Heart right ventricle (tissue), 16 donors: ENCODE results near the gene ATXN3. TPM values are rescaled to one million over a fixed set of nuclear protein-coding genes. Genes with fewer than 3 reads are reported as not detected.

Source experiments
- ATAC-seq, 8 donors: fragments of 200-7000 bp; cut with Tn5 transposase; one replicate each; pipeline ENCODE4 v1.9.1; 2020; ENCODE audit warnings: mild to moderate bottlenecking in 8 of 8, moderate library complexity in 8 of 8, moderate number of reproducible peaks in 1 of 8
- DNase-seq, 2 donors: peaks; one replicate each; pipeline ENCODE4 v3.0.0-alpha.2; 2020
- H3K27ac ChIP-seq, 10 donors: fragments of 200-600 bp; sonication (generic) in 2 of 10; one replicate each; pipeline versions ENCODE4 v1.5.0 to v1.8.0; 2020 to 2022; ENCODE audit warnings: mild to moderate bottlenecking in 3 of 10
- H3K27me3 ChIP-seq, 7 donors: fragments of 200-600 bp; one replicate each; pipeline ENCODE4 v1.8.0; 2021 to 2022; ENCODE audit warnings: mild to moderate bottlenecking in 2 of 7
- H3K36me3 ChIP-seq, 9 donors: fragments of 200-600 bp; sonication (generic) in 1 of 9; one replicate each; pipeline versions ENCODE4 v1.5.0 to v1.8.0; 2020 to 2022; ENCODE audit warnings: mild to moderate bottlenecking in 2 of 9
- H3K4me1 ChIP-seq, 9 donors: fragments of 200-600 bp; sonication (generic) in 1 of 9; one replicate each; pipeline versions ENCODE4 v1.5.0 to v1.8.0; 2020 to 2022; ENCODE audit warnings: mild to moderate bottlenecking in 4 of 9
- H3K4me3 ChIP-seq, 10 donors: fragments of 200-600 bp; sonication (generic) in 2 of 10; one replicate each; pipeline versions ENCODE4 v1.5.0 to v1.8.0; 2020 to 2022; ENCODE audit warnings: mild to moderate bottlenecking in 7 of 10, moderate library complexity in 2 of 10
- H3K9me3 ChIP-seq, 11 donors: fragments of 200-600 bp in 10 of 11; sonication (generic) in 2 of 11; one replicate each; pipeline versions ENCODE4 v1.5.0 to v1.8.0; 2013 to 2022; ENCODE audit warnings: mild to moderate bottlenecking in 2 of 11, control low read depth in 1 of 11, moderate library complexity in 1 of 11
- CTCF ChIP-seq, 9 donors: fragments of 200-600 bp; sonication (generic) in 2 of 9; IDR thresholded peaks; one replicate each; pipeline versions ENCODE4 v1.5.0 to v1.8.0; 2021 to 2022; ENCODE audit warnings: antibody characterized with exemption in 9 of 9, mild to moderate bottlenecking in 5 of 9, moderate library complexity in 1 of 9
- WGBS, 2 donors: extraction: QIAGEN DNeasy Blood & Tissue Kit; methylation state at CpG; one replicate each; pipeline ENCODE4 v1.1.7; 2013; ENCODE audit warnings: inconsistent platforms in 1 of 2; 5-methylcytosine and 5-hydroxymethylcytosine counted together
- intact Hi-C, 10 donors: fragments of 100-400 bp; cut with DNase I; formaldehyde crosslinking; loops; one replicate each; pipeline versions ENCODE4 v1.11.1 to v1.14.2; 2022
- polyA plus RNA-seq, 2 donors: library from polyadenylated mRNA; stranded (reverse); fragments of 200-250 nt; gene quantifications; one replicate each; pipeline ENCODE4 v1.2.3, GENCODE V29; 2013
- total RNA-seq, 10 donors: library from RNA; stranded (reverse); fragmentation: NEBNext Ultra II Directional in 3 of 10; extraction: Animal tissue kit (Norgen Biotek cat#: 25700) in 3 of 10; gene quantifications; one replicate each; pipeline versions ENCODE4 v1.2.1 to v1.2.4, GENCODE V29; 2021 to 2023
- donor health status: Arrhythmogenic right ventricular cardiomyopathy.
- donor health status: ischemic (EF 13 %, LVEDD 7.1; RV severe dilation, severe dysfunction).
- donor health status: healthy with polysubstance abuse.
- donor health status: DM: no; HTN: yes; CAD: no.
- donor health status: DM: no; HTN: no; CAD: no.
- donor health status: ischemic (EF 25% LVEDD 6.9; RV normal size, moderate dysfunction).
- donor health status: ischemic (EF 25% LVEDD 5.7; RV mildly dilated, moderate dysfunction).
- donor health status: healthy.
- donor health status: DM: yes; HTN: yes; CAD: no.
- donor health status: Ischemic cardiomyopathy.
- donor health status: ischemic (EF 35%, LVEDD 5.7; RV mildly dilated, moderate dysfunction).
- donor health status: nonischemic (EF 11% LVEDD 7.7; RV severe dilation, severe dysfunction).
- donor health status: DM: yes; HTN: yes; CAD: no.
- donor health status: PGD.
- donor health status: ischemic (EF 29% LVEDD 5.4; RV normal size, mild dysfunction).
- donor health status: nonischemic (EF 23%, LVEDD 6.1; RV moderate dilation, normal function).

The ATXN3 gene
- total and polyA plus RNA-seq, 12 donors: 7.0 to 20.5 (median 16.3) TPM

GRCh38 chr14:92122761-92123160 is 16.4 kb upstream of the ATXN3 start:
- intact Hi-C loops: loop anchor here in 3 of 10 donors (10.0 kb wide), 3 partner anchors 472 to 562 kb away; no protein-coding TSS in a partner anchor
- Histone ChIP-seq H3K4me3 (peak overlapping the region; percentile 64 to 98 (median 84)), H3K4me1 (peaks cover 4 to 60% (median 42%) of the 10 kb centered on the region in 9 donors), H3K36me3 (peaks cover 0 to 45% (median 10%) of the 10 kb centered on the region in 9 donors), H3K27me3 (no peaks in the 10 kb centered on the region), H3K9me3 (no peaks in the 10 kb centered on the region), H3K27ac (peak overlapping the region in 8 of 10 donors; percentile 92 to 100 (median 96))
- ATAC-seq (peak in 1 of 8 donors; percentile 7), DNase-seq (no peak)
- no peak for TF ChIP-seq CTCF (IDR thresholded peaks at IDR 0.05)
- 41 to 49% methylated on average over 9 of the region's 9 CpGs for WGBS, 2 donors

- peaks cover 4 to 61% (median 42%) of the 10 kb centered on the region in 9 donors for H3K4me1 ChIP-seq
- H3K9me3 ChIP-seq: no peaks in the 10 kb centered on the region
- no peak for TF ChIP-seq CTCF (IDR thresholded peaks at IDR 0.05)
- intact Hi-C loops: loop anchor here in 3 of 10 donors (10.0 kb wide), 3 partner anchors 472 to 562 kb away; no protein-coding TSS in a partner anchor
- H3K4me3 ChIP-seq: peak overlapping the region; percentile 64 to 98 (median 84)
- H3K27ac ChIP-seq: peak overlapping the region; percentile 83 to 100 (median 96)
- 0 to 1% methylated on average over 22 of the region's 22 CpGs for WGBS, 2 donors
- peaks cover 0 to 45% (median 15%) of the 10 kb centered on the region in 9 donors for H3K36me3 ChIP-seq
- ATAC-seq (peak; percentile 16 to 51 (median 42)), DNase-seq (no peak)
- H3K27me3 ChIP-seq: no peaks in the 10 kb centered on the region
These were observed 15.9 kb upstream of the ATXN3 start for GRCh38 chr14:92122351-92122677.

GRCh38 chr14:92121670-92122350 is 15.4 kb upstream of the ATXN3 start, which contains the start of the genes CPSF2 and NDUFB1:
Gene CPSF2, plus strand, starts transcription at chr14:92121969. Its CDS starts 9,016 bp downstream, at chr14:92130985.
Gene NDUFB1, minus strand, starts transcription at chr14:92121706. Its CDS starts 4,069 bp downstream, at chr14:92117637.
- no peaks in the 10 kb centered on the region for H3K27me3 ChIP-seq
- ATAC-seq (peak; percentile 91 to 97 (median 94)), DNase-seq (peak; percentile 87 to 92)
- peaks cover 4 to 66% (median 42%) of the 10 kb centered on the region in 9 donors for H3K4me1 ChIP-seq
- H3K4me3 ChIP-seq: peak within 1 kb of the TSS; percentile 64 to 98 (median 84)
- H3K27ac ChIP-seq: peak within 1 kb of the TSS; percentile 83 to 100 (median 96)
- peak in 1 of 9 donors; percentile 9 for TF ChIP-seq CTCF (IDR thresholded peaks at IDR 0.05)
- H3K36me3 ChIP-seq: peaks cover 0 to 45% (median 17%) of the 10 kb centered on the region in 9 donors
- H3K9me3 ChIP-seq: no peaks in the 10 kb centered on the region
- intact Hi-C loops: loop anchor here in 3 of 10 donors (1.0 to 10.0 kb wide), 5 partner anchors 15 to 563 kb away; partner anchors contain the start of gene ATXN3 (in 2 of the 3)
- WGBS, 2 donors: 0 to 1% methylated on average over 55 of the region's 55 CpGs

GRCh38 chr14:92121207-92121669 is 14.9 kb upstream of the ATXN3 start:
- Histone ChIP-seq H3K27me3 (no peaks in the 10 kb centered on the region), H3K27ac (peak overlapping the region; percentile 83 to 100 (median 96)), H3K4me1 (peaks cover 4 to 68% (median 42%) of the 10 kb centered on the region in 9 donors), H3K4me3 (peak overlapping the region; percentile 64 to 98 (median 84)), H3K9me3 (no peaks in the 10 kb centered on the region), H3K36me3 (peaks cover 0 to 45% (median 15%) of the 10 kb centered on the region in 9 donors)
- DNase-seq (peak; percentile 64 to 72), ATAC-seq (peak; percentile 48 to 71 (median 60))
- no peak for TF ChIP-seq CTCF (IDR thresholded peaks at IDR 0.05)
- 0 to 1% methylated on average over 36 of the region's 36 CpGs for WGBS, 2 donors
- intact Hi-C loops: loop anchor here in 3 of 10 donors (1.0 to 10.0 kb wide), 5 partner anchors 14 to 564 kb away; partner anchors contain the start of gene ATXN3 (in 2 of the 3)
